Astrocyte (in vitro differentiated cells and primary cell): ENCODE data around the gene HACD4. TPM values are rescaled to one million over a fixed set of nuclear protein-coding genes. Genes with fewer than 3 reads are reported as not detected.

Experiments
- DNase-seq: peaks from one replicate; pipeline ENCODE4 v3.0.0-alpha.2; 2010; ENCODE audit warnings: low read depth
- FAIRE-seq: peaks from 2 replicates; lab custom pipeline; 2011; peaks lifted over from hg19 to GRCh38; lab: Jason Lieb, UNC
- H2AFZ ChIP-seq: 2 replicates; pipeline ENCODE4 v1.6.0; 2012; ENCODE audit warnings: low read depth, low read length, inconsistent platforms
- H3K27ac ChIP-seq: 2 replicates; pipeline ENCODE4 v1.5.1; 2011; ENCODE audit warnings: low read depth, low read length, inconsistent platforms
- H3K27me3 ChIP-seq: 2 replicates; pipeline ENCODE4 v1.6.0; 2011; ENCODE audit warnings: low read length, inconsistent platforms; ENCODE audit not compliant: insufficient read depth
- H3K36me3 ChIP-seq: 2 replicates; pipeline ENCODE4 v1.5.1; 2011; ENCODE audit warnings: low read length, inconsistent platforms; ENCODE audit not compliant: insufficient read depth
- H3K4me1 ChIP-seq: 2 replicates; pipeline ENCODE4 v1.5.1; 2011; ENCODE audit warnings: low read length, inconsistent platforms; ENCODE audit not compliant: insufficient read depth
- H3K4me2 ChIP-seq: 2 replicates; pipeline ENCODE4 v1.6.0; 2012; ENCODE audit warnings: low read length, inconsistent platforms
- H3K4me3 ChIP-seq: 2 replicates; pipeline ENCODE4 v1.5.1; 2011; ENCODE audit warnings: low read depth, mild to moderate bottlenecking, low read length, inconsistent platforms; ENCODE audit not compliant: insufficient read depth
- H3K79me2 ChIP-seq: 2 replicates; pipeline ENCODE4 v1.6.0; 2012; ENCODE audit warnings: mild to moderate bottlenecking, low read length, inconsistent platforms; ENCODE audit not compliant: insufficient read depth
- H3K9ac ChIP-seq: 2 replicates; pipeline ENCODE4 v1.6.0; 2012; ENCODE audit warnings: mild to moderate bottlenecking, low read length, inconsistent platforms
- H3K9me3 ChIP-seq: 2 replicates; pipeline ENCODE4 v1.5.1; 2012; ENCODE audit warnings: low read depth, mild to moderate bottlenecking, low read length, inconsistent platforms; ENCODE audit not compliant: insufficient read depth
- H4K20me1 ChIP-seq: 2 replicates; pipeline ENCODE4 v1.6.0; 2012; ENCODE audit warnings: low read length, inconsistent platforms; ENCODE audit not compliant: insufficient read depth
- H3K27ac Mint-ChIP-seq: one replicate; pipeline ENCODE4 v1.8.0; 2021; ENCODE audit warnings: mild to moderate bottlenecking, mixed read lengths; ENCODE audit not compliant: unreplicated experiment
- H3K27me3 Mint-ChIP-seq: one replicate; pipeline ENCODE4 v1.8.0; 2021; ENCODE audit warnings: low read depth, mixed read lengths; ENCODE audit not compliant: unreplicated experiment
- H3K36me3 Mint-ChIP-seq: one replicate; pipeline ENCODE4 v1.8.0; 2021; ENCODE audit warnings: low read depth, mixed read lengths; ENCODE audit not compliant: unreplicated experiment
- H3K4me1 Mint-ChIP-seq: one replicate; pipeline ENCODE4 v1.8.0; 2021; ENCODE audit warnings: low read depth, mixed read lengths; ENCODE audit not compliant: unreplicated experiment
- H3K4me3 Mint-ChIP-seq: one replicate; pipeline ENCODE4 v1.8.0; 2021; ENCODE audit warnings: mild to moderate bottlenecking, moderate library complexity, mixed read lengths; ENCODE audit not compliant: unreplicated experiment
- H3K9me3 Mint-ChIP-seq: one replicate; pipeline ENCODE4 v1.8.0; 2021; ENCODE audit warnings: mild to moderate bottlenecking, mixed read lengths; ENCODE audit not compliant: unreplicated experiment
- CTCF ChIP-seq: IDR thresholded peaks from 2 replicates; pipeline ENCODE4 v1.5.1; 2011; ENCODE audit warnings: low read depth, mild to moderate bottlenecking, inconsistent platforms, low read length, moderate library complexity; ENCODE audit not compliant: insufficient read depth
- EZH2 ChIP-seq: IDR thresholded peaks from 2 replicates; pipeline ENCODE4 v1.6.1; 2012; ENCODE audit warnings: mild to moderate bottlenecking, low read length, inconsistent platforms; ENCODE audit not compliant: insufficient read depth
- total RNA-seq: library from RNA; stranded (reverse); gene quantifications from 2 replicates; pipeline ENCODE4 v1.2.1, GENCODE V29; 2021

Gene HACD4
- total RNA-seq, 1 donor from 2014 or later: 2.1 TPM

GRCh38 chr9:20987521-20987920, 43.9 kb downstream of the HACD4 start:
- Mint-ChIP-seq H3K27ac (no peak overlapping the region), H3K4me1 (no peaks in the 10 kb centered on the region), H3K36me3 (peaks cover 16% of the 10 kb centered on the region), H3K4me3 (no peak overlapping the region), H3K9me3 (no peaks in the 10 kb centered on the region), H3K27me3 (no peaks in the 10 kb centered on the region)
- peaks cover 5% of the 10 kb centered on the region for H3K4me1 ChIP-seq
- H3K27me3 ChIP-seq: no peaks in the 10 kb centered on the region
- no peak overlapping the region for H3K9ac ChIP-seq
- no peak overlapping the region for H3K27ac ChIP-seq
- H3K4me2 ChIP-seq: no peak overlapping the region
- no peak overlapping the region for H3K4me3 ChIP-seq
- peaks cover 14% of the 10 kb centered on the region for H3K36me3 ChIP-seq
- H2AFZ ChIP-seq: no peak overlapping the region
- H3K9me3 ChIP-seq: no peaks in the 10 kb centered on the region
- H4K20me1 ChIP-seq: peaks cover 6% of the 10 kb centered on the region
- no peaks in the 10 kb centered on the region for H3K79me2 ChIP-seq
- DNase-seq (no peak), FAIRE-seq (no peak)
- TF ChIP-seq EZH2 (no peak), CTCF (no peak)

GRCh38 chr9:20985851-20986600, 45.4 kb downstream of the HACD4 start:
- Histone ChIP-seq H3K9ac (no peak overlapping the region), H3K4me2 (no peak overlapping the region), H3K27ac (no peak overlapping the region), H4K20me1 (peaks cover 16% of the 10 kb centered on the region), H3K79me2 (no peaks in the 10 kb centered on the region), H3K27me3 (no peaks in the 10 kb centered on the region), H3K36me3 (peaks cover 12% of the 10 kb centered on the region), H3K4me1 (peaks cover 16% of the 10 kb centered on the region), H2AFZ (no peak overlapping the region), H3K9me3 (no peaks in the 10 kb centered on the region), H3K4me3 (no peak overlapping the region)
- peaks cover 16% of the 10 kb centered on the region for H3K36me3 Mint-ChIP-seq
- H3K27ac Mint-ChIP-seq: no peak overlapping the region
- FAIRE-seq (no peak), DNase-seq (no peak)
- H3K4me1 Mint-ChIP-seq: peaks cover 13% of the 10 kb centered on the region
- TF ChIP-seq EZH2 (no peak), CTCF (no peak)
- no peaks in the 10 kb centered on the region for H3K9me3 Mint-ChIP-seq
- no peak overlapping the region for H3K4me3 Mint-ChIP-seq
- no peaks in the 10 kb centered on the region for H3K27me3 Mint-ChIP-seq

- no peak overlapping the region for H2AFZ ChIP-seq
- Mint-ChIP-seq H3K4me3 (no peak overlapping the region), H3K9me3 (no peaks in the 10 kb centered on the region), H3K4me1 (peaks cover 19% of the 10 kb centered on the region), H3K27me3 (no peaks in the 10 kb centered on the region), H3K36me3 (peaks cover 2% of the 10 kb centered on the region), H3K27ac (no peak overlapping the region)
- H4K20me1 ChIP-seq: peaks cover 16% of the 10 kb centered on the region
- no peak overlapping the region for H3K27ac ChIP-seq
- H3K4me2 ChIP-seq: no peak overlapping the region
- peaks cover 18% of the 10 kb centered on the region for H3K4me1 ChIP-seq
- TF ChIP-seq EZH2 (no peak), CTCF (no peak)
- DNase-seq (no peak), FAIRE-seq (no peak)
- H3K79me2 ChIP-seq: no peaks in the 10 kb centered on the region
- no peak overlapping the region for H3K4me3 ChIP-seq
- no peak overlapping the region for H3K9ac ChIP-seq
- H3K27me3 ChIP-seq: no peaks in the 10 kb centered on the region
- no peaks in the 10 kb centered on the region for H3K9me3 ChIP-seq
- H3K36me3 ChIP-seq: peaks cover 7% of the 10 kb centered on the region
Observed at GRCh38 chr9:20984506-20984905, 46.9 kb downstream of the HACD4 start.
